DMS79 (cell line): ENCODE data around the gene SYNM.
A peak's percentile ranks its signal among the peaks of the same experiment; 100 is the strongest.

Experiments used
- DNase-seq: peaks from one replicate; lab custom pipeline; 2025; lab: John Stamatoyannopoulos, UW

Gene SYNM

DNA sequence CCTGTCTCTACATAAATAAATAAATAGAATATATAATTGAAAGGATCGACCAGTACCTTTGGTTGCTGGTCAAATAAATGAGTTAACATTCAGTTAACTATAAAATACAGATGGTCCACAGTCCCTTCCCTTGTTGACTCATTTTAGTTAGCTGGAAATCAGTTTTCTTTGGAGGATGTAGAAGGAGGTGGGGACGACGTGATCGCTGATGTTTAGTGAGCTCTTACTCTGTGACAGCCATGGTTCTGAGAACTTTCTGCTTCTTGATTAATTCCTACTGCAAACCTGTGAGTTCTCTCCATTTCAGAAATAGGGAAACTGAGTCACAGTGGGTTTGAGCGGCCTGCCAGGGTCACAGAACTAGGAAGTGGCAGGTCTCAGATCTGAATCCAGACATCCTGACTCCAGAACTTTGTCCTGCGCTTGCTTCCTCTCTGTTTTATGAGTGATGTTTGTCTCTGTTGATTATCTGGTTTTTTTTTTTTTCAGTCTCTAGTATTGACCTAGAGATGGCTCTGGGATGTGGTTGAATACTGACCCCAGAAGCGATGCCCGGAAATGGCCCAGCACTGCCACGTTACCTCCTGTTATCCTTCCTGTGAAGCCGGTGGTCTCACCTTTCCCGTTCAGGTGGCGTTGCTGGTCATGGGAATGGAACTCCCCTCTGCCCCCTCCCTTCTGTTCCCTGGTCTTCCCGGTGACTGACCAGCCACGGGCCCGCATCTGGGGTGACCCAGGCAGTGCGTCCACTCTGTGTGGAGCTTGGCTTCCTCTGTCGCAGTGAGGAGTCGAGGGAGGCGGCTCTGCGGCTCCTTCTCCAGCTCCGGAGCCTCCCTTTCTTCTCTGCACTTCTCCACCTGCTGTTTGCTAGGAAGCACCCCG, 18.2 kb downstream of the SYNM start:
- no peak for DNase-seq

DNA sequence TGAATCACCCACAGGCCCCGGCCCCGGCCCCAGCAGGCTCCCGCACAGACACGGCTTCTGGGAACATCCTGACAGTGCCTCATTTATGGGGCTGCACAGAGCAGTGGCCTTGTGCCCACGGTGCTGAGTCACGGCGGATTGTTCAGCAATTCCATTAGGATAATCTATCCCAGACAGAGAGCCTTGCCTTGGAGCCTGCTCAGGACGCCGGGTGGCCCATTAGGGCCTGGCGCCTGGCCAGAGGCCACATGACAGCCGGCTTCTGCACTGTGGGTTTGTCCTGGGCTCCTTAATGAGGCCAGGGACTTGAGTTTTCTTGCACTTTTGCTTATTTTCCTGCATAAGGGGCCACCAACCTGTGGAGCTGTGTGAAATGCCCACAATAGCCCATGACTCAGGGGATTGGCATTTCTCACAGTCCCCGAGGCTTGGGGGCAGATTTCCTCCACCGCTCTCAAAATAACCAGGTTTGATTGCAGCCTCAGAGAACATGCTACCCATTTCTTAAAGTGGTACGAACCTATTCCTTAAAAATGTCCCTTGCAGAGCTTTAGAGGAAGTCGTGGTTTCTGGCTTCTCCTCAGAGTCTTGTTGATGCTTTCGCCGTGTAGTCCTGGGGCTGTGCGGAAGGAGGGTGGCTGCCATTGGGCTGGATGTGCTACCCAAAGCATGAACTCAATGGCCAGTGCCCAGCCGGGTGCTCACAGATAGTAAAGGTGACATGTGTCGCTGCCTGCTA, 19.0 kb downstream of the SYNM start:
- DNase-seq: peak; percentile 75

DNA sequence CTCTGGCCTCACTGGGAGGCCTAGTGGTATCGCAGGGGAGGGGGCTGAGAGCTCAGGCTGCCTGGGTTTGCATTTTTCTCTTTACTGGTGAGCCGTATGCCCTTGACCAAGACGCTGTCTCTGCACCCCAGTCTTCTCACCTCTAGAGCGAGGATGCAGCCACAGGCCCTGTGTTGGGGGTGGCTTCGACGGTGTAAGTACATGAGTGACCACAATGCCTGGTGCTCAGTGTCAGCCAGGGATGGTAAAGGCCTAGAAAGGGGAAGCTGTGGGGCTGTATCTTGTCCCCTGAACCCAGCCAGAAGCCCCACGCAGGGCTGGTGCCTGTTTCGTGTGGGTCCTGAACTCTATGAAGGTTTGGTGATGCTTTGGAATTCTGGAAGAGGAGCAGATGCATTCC, 19.8 kb downstream of the SYNM start:
- DNase-seq: no peak

DNA sequence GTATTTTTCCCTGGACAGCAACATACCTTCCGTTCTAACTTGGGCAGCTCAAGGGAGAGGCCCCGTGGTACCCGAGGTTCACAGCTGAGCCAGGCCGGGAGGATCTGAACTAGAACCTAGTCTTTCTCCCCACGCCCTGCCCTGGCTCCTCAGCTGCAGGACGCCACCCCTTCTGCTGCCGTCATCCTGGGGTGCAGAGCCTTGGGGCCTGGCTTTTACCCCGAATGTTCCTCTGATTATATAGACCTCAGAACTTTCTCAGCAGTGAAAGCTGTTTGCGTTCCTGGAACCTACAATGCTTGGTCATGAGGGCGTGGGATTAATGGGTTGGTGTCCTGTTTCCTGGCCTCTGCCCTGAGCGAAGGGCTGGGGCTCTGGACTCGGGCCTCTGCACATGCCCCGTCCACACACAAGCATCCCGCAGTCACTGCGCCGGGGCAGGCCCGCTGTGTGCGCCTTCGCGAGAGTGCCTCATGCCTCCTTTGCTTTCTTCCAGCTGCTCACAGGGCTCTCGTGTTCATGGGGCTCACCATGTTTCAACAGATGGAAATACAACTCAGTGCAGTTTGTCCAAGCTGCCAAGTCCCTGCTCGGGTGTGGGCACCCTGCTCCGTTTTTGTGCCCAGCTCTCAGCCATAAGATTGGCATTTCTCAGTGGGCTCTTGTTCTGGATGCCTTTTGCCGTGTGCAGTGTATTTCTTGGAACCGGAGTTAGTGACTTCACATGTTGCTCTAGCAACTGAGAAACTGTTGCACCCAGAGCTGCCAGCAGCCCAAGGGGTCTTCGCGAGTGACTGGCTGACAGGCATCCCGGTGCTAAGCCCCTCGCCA, 20.4 kb downstream of the SYNM start:
- no peak for DNase-seq

DNA sequence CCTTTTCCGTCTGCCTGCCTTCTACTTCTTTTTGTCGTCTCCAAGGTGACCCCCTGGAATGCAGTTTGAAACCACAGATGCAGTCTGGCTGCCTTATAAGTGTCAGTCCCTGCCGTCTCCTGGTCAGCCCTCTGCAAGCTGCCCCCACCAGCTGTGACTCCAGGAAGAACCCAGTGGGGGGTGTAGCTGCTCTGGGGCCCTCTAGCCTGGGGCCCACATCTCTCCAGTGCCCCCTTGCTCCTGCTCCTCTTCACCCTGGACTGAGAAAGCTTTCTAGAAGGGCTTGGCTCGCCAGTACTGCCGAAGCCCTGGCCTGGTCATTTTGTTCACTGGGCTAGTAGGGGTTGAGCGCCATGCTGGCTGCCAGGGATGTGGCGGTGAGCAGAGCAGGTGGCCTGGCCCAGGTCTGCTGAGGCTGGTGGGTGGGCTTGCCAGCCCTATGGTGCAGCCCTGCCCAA, 21.3 kb downstream of the SYNM start:
- DNase-seq: no peak

DNA sequence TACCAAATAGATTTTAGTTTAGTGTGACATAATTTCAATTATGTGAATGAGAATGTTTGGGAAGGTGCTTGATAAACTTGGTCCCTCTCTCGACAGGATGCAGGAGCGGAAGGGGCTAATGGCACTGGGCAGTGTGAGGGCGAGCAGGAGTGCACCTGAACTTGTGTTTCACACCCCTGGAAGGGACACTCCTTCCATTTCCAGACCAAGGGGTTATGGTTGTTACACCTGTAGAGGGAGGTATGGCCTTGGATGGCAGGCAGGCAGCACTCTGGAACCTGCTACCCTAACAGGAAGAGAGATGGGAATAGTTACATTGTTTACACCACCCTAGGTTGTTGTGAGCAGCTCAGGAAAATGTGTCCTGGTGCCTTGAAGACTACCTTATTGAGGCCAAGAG, 22.1 kb downstream of the SYNM start:
- no peak for DNase-seq

DNA sequence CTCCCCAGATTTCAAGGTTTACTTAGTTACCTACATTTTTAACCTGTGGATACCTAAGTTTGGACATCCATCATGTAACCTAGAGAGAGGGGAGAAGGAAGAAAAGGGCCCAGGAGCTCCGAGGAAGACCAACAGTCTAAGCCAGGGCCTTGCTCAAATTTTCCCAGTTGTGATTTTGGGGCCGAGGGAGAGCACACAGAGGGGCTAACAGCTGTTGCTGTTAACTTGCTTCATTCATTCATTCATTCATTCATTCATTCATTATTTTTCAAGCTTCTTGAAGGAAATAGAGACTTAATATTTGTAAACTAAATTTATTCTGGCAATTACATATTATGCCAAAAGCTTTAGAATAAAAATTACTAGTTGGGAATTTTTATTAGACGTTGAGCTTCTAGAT, 22.9 kb downstream of the SYNM start:
- no peak for DNase-seq

DNA sequence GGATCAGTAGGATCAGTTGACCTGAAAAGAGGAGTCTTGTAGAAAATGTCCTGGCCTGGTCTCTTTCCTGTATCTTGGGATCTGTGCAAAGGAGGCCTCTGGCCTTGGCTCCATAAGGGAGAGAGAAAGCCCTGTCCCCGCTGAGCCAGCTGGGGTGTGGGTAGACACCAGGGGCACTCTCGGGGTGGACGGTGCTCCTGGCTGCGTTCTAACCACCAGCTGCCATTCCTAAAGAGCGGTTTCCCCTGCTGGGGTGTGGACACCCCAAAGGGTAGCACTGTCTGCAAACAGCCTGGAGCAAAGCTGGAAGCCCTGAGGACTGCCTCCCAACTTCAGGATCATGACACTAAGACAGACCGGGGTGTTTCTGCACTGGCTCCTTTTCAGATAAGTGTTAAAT, 23.5 kb downstream of the SYNM start:
- DNase-seq: no peak

DNA sequence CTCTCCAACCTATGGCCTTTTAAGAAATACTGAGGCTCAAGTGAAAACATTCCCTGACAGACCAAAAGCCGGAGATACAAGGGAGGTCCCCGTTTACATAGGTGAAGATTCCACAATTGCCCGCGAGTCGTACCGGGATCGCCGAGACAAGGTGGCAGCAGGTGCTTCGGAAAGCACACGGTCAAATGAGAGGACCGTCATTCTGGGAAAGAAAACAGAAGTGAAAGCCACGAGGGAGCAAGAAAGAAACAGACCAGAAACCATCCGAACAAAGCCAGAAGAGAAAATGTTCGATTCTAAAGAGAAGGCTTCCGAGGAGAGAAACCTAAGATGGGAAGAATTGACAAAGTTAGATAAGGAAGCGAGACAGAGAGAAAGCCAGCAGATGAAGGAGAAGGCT, 24.8 kb downstream of the SYNM start:
- DNase-seq: no peak

DNA sequence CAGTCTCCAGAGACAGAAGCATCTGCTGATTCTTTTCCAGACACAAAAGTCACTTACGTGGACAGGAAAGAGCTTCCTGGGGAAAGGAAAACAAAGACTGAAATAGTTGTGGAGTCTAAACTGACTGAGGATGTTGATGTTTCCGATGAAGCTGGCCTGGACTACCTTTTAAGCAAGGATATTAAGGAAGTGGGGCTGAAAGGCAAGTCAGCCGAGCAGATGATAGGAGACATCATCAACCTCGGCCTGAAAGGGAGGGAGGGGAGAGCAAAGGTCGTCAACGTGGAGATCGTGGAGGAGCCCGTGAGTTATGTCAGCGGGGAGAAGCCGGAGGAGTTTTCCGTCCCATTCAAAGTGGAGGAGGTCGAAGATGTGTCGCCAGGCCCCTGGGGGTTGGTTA, 25.4 kb downstream of the SYNM start:
- DNase-seq: no peak

DNA sequence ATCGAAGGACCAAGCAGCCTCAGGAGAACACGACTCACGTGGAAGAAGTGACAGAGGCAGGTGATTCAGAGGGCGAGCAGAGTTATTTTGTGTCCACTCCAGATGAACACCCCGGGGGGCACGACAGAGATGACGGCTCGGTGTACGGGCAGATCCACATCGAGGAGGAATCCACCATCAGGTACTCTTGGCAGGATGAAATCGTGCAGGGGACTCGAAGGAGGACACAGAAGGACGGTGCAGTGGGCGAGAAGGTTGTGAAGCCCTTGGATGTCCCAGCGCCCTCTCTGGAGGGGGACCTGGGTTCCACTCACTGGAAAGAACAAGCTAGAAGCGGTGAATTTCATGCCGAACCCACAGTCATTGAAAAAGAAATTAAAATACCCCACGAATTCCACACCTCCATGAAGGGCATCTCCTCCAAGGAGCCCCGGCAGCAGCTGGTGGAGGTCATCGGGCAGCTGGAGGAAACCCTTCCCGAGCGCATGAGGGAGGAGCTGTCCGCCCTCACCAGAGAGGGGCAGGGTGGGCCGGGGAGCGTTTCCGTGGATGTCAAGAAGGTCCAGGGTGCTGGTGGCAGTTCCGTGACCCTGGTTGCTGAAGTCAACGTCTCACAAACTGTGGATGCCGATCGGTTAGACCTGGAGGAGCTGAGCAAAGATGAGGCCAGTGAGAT, 26.0 kb downstream of the SYNM start:
- DNase-seq: no peak

DNA sequence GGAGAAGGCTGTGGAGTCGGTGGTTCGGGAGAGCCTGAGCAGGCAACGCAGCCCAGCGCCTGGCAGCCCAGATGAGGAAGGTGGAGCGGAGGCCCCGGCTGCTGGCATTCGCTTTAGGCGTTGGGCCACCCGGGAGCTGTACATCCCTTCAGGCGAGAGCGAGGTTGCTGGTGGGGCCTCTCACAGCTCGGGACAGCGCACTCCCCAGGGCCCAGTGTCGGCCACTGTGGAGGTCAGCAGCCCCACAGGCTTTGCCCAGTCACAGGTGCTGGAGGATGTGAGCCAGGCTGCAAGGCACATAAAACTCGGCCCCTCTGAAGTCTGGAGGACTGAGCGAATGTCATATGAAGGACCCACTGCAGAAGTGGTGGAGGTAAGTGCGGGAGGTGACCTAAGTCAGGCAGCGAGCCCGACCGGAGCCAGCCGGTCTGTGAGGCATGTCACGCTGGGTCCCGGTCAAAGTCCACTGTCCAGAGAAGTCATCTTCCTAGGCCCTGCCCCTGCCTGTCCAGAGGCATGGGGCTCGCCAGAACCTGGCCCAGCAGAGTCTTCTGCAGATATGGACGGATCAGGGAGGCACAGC, 26.7 kb downstream of the SYNM start:
- DNase-seq: no peak

DNA sequence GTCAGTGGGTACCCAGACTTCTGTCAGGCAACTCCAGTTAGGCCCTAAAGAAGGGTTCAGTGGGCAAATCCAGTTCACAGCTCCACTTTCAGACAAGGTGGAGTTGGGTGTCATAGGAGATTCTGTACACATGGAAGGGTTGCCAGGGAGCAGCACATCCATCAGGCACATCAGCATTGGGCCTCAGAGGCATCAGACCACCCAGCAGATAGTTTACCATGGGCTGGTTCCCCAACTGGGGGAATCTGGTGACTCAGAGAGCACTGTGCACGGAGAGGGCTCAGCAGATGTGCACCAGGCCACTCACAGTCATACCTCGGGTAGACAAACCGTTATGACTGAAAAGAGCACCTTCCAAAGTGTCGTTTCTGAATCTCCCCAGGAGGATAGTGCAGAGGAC, 27.2 kb downstream of the SYNM start:
- DNase-seq: no peak

DNA sequence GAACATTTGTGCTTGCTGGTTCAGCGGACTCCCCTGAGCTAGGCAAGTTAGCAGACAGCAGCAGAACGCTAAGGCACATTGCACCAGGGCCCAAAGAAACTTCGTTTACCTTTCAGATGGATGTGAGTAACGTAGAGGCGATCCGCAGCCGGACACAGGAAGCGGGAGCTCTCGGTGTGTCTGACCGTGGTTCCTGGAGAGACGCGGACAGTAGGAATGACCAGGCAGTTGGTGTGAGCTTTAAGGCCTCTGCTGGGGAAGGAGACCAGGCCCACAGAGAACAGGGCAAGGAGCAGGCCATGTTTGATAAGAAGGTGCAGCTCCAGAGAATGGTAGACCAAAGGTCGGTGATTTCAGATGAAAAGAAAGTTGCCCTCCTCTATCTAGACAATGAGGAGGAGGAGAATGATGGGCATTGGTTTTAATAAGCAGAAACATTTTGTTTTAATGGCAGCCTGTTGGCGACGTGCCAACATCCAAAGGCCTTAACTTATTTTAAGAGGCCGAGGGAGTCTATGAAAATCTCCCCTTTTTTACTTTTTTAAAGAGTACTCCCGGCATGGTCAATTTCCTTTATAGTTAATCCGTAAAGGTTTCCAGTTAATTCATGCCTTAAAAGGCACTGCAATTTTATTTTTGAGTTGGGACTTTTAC, 27.9 kb downstream of the SYNM start:
- DNase-seq: no peak

DNA sequence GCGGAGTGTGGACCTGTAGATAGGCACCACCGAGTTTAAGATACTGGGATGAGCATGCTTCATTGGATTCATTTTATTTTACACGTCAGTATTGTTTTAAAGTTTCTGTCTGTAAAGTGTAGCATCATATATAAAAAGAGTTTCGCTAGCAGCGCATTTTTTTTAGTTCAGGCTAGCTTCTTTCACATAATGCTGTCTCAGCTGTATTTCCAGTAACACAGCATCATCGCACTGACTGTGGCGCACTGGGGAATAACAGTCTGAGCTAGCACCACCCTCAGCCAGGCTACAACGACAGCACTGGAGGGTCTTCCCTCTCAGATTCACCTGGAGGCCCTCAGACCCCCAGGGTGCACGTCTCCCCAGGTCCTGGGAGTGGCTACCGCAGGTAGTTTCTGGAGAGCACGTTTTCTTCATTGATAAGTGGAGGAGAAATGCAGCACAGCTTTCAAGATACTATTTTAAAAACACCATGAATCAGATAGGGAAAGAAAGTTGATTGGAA, 29.5 kb downstream of the SYNM start:
- no peak for DNase-seq

DNA sequence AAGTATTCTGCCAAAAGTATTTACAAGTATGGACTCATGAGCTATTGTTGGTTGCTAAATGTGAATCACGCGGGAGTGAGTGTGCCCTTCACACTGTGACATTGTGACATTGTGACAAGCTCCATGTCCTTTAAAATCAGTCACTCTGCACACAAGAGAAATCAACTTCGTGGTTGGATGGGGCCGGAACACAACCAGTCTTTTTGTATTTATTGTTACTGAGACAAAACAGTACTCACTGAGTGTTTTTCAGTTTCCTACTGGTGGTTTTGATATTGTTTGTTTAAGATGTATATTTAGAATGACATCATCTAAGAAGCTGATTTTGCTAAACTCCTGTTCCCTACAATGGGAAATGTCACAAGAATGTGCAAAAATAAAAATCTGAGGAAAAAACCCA, 30.3 kb downstream of the SYNM start:
- no peak for DNase-seq

DNA sequence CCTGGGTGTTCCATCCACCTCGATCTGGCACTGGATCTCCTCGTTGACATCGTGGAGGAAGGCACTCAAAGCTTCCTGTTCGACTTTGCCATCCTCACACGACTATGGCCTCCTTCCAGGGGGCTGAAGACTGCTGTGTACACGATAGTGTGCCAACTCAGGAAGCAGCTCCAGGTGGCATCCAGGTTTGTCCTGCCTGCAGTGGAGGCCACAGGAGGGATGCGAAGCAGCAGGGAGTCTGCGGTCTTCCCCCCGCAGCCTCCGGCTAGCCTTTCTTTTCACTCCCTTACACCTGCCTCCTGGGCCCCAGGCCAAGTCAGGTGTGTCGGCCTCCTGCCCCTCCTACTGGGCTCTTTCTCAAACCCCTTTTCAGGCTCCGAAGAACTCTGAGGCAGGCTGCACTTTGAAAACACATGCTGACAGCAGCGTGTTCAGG, 32.2 kb downstream of the SYNM start:
- DNase-seq: peak; percentile 77

DNA sequence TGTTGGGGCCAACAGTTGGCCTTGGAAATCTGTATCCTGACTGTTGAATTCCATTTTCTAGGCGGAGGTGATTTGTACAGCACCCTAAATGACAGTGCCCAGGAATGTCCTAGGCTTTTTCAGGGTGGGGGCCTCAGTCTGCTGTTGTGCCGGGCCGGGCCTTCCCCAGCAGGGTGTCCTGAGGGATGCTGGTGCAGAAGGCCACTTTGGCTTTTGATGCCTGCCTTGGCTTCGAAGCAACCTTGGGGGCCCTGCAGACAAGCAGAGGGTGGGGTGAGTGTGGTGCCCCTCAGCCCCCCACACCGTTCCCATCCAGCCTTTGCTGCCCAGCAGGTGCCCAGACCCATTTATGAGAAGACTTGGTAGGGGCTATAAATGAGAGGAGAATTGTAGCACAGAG, 33.0 kb downstream of the SYNM start:
- no peak for DNase-seq

DNA sequence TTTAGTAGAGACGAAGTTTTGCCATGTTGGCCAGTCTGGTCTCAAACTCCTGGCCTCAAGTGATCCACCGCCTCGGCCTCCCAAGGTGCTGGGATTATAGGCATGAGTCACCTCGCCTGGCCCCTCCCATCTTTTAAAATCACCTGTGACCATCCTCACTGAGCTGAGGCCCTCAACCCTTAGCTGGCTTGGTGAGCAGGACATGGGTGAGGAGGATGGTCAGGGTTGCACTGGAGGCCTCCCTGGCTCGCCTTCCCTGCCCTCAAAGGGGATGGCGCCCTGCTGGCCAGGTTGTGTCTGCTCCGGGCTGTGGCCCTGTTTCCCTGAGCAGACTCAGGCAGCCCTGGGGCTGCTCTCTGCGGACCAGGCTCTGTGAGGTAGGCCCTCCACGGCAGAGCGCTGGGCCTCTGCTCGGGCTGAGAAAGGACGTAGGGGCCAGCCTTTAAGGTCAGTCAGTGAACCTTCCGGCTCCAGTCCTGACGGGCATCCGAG, 33.7 kb downstream of the SYNM start:
- no peak for DNase-seq

DNA sequence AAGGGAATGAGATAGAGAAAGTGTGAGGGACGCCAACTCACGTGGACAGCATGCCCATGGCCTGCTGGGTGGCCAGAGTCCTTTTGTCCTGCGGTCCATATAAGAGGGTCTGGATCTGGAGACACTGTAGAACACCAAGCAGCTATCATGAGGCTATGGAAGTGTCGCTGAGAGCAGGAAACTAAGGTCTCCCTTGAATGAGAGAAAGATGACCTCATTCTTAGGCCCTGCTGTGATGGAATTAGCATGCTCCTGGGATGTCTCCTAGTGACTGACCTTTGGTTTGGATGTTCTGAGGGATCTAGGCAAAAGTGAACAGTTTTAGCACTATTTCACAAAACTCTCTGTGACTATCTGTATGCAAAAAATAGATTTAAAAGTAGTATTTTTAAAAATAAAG, 34.4 kb downstream of the SYNM start:
- no peak for DNase-seq

DNA sequence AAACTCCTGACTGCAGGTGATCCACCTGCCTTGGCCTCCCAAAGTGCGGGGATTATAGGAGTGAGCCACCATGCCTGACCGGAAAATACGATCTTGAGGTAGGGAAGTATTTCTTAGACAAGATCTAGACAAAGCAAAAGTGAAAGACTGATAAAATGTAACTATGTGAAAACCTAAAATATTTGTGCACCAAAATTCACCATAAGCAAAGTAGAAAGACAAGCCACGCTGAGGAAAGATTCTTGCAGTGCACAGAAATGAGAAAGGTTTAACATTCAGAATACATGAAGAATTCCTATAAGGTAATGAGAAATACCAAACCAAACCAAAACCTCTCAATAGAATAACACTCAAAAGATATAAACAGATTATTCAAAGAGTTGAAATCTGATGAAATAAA, 35.7 kb downstream of the SYNM start:
- no peak for DNase-seq
